Psoas muscle (tissue), 8 donors: ENCODE data around the gene IFIT3. TPM values are rescaled to one million over a fixed set of nuclear protein-coding genes. Genes with fewer than 3 reads are reported as not detected.

ENCODE experiments used
- ATAC-seq, 4 donors: fragments of 200-7000 bp; cut with Tn5 transposase; one replicate each; pipeline ENCODE4 v1.9.1; 2020; ENCODE audit warnings: moderate library complexity in 3 of 4, mild to moderate bottlenecking in 2 of 4
- DNase-seq, 2 donors: peaks; one replicate each; pipeline ENCODE4 v3.0.0-alpha.2; 2020
- H3K27ac ChIP-seq: fragments of 200-600 bp; one replicate; pipeline ENCODE4 v1.8.0; 2022
- H3K27me3 ChIP-seq, 3 donors: fragments of 200-600 bp in 1 of 3; one replicate each; pipeline versions ENCODE4 v1.6.1 to v1.8.0; 2013 to 2022; ENCODE audit warnings: low read length in 2 of 3, mild to moderate bottlenecking in 2 of 3, moderate library complexity in 1 of 3; ENCODE audit not compliant: insufficient read depth in 3 of 3
- H3K36me3 ChIP-seq, 2 donors: fragments of 200-600 bp in 1 of 2; one replicate each; pipeline versions ENCODE4 v1.6.1 to v1.8.0; 2013 to 2022; ENCODE audit warnings: low read depth in 1 of 2, mild to moderate bottlenecking in 1 of 2, moderate library complexity in 1 of 2; ENCODE audit not compliant: insufficient read depth in 1 of 2
- H3K4me1 ChIP-seq: fragments of 200-600 bp; one replicate; pipeline ENCODE4 v1.8.0; 2022
- H3K4me3 ChIP-seq: fragments of 200-600 bp; one replicate; pipeline ENCODE4 v1.8.0; 2022; ENCODE audit warnings: mild to moderate bottlenecking
- H3K9me3 ChIP-seq: fragments of 200-600 bp; one replicate; pipeline ENCODE4 v1.8.0; 2022
- WGBS, 3 donors: extraction: QIAGEN DNeasy Blood & Tissue Kit; methylation state at CpG; one replicate each; pipeline versions ENCODE4 v1.1.6 to v1.1.7; 2013; 5-methylcytosine and 5-hydroxymethylcytosine counted together
- intact Hi-C, 2 donors: fragments of 100-400 bp; cut with DNase I; formaldehyde crosslinking; loops; one replicate each; pipeline versions ENCODE4 v1.11.0 to v1.14.2; 2022
- long read RNA-seq, 2 donors: library from polyadenylated mRNA; unstranded; transcript quantifications; one replicate each; pipeline ENCODE4 v2.0.0, GENCODE V29; 2021
- polyA plus RNA-seq, 3 donors: library from polyadenylated mRNA; stranded (reverse); fragments of 200-250 nt; gene quantifications; one replicate each; pipeline ENCODE4 v1.2.3, GENCODE V29; 2013
- total RNA-seq, 4 donors: library from RNA; stranded (reverse); fragmentation: NEBNext Ultra II Directional in 2 of 4; extraction: Animal tissue kit (Norgen Biotek cat#: 25700) in 2 of 4; gene quantifications; one replicate each; pipeline versions ENCODE4 v1.2.1 to v1.2.4, GENCODE V29; 2021 to 2023
- TF ChIP-seq, protein P1 (sequence below): fragments of 200-600 bp; IDR thresholded peaks from one replicate; pipeline ENCODE4 v1.8.0; 2022; ENCODE audit warnings: antibody characterized with exemption
- donor health status: healthy with polysubstance abuse.
- donor health status: DM: no; HTN: no; CAD: no; lungs with moderate emphysema.
- donor health status: Bipolar disorder and iron deficiency.
- donor health status: healthy.
- donor health status: DM: yes; HTN: yes; CAD: no.
- donor health status: DM: no; HTN: no; CAD: no.
- donor health status: DM: no; HTN: no; CAD: no.
- donor health status: DM: yes; HTN: yes; CAD: no.

Gene IFIT3, protein sequence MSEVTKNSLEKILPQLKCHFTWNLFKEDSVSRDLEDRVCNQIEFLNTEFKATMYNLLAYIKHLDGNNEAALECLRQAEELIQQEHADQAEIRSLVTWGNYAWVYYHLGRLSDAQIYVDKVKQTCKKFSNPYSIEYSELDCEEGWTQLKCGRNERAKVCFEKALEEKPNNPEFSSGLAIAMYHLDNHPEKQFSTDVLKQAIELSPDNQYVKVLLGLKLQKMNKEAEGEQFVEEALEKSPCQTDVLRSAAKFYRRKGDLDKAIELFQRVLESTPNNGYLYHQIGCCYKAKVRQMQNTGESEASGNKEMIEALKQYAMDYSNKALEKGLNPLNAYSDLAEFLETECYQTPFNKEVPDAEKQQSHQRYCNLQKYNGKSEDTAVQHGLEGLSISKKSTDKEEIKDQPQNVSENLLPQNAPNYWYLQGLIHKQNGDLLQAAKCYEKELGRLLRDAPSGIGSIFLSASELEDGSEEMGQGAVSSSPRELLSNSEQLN
- total RNA-seq (1 to 10 TPM; 2.7 to 7.1 (median 5.5) TPM), polyA plus RNA-seq (1 to 10 TPM; 2.0 to 4.6 (median 2.6) TPM)
- long read RNA-seq, donor 1, transcript IFIT3-201 (2 exons, 2,455 nt), result major isoform, 5 of 6 reads
- long read RNA-seq, donor 1, partial matches to known transcripts, result 0 of 6 reads
- long read RNA-seq, donor 1, other reads (novel, unspliced or antisense), result 0 of 6 reads
- long read RNA-seq, donor 2, transcript IFIT3-201 (2 exons, 2,455 nt), result major isoform, 6 of 8 reads
- long read RNA-seq, donor 2, partial matches to known transcripts, result 0 of 8 reads
- long read RNA-seq, donor 2, other reads (novel, unspliced or antisense), result 0 of 8 reads

GRCh38 chr10:89327803-89328441 lies at the start of gene IFIT3:
Gene IFIT3, plus strand, starts transcription at chr10:89327997. Its CDS starts 77 bp downstream, at chr10:89328074.
- TF ChIP-seq, protein P1, sequence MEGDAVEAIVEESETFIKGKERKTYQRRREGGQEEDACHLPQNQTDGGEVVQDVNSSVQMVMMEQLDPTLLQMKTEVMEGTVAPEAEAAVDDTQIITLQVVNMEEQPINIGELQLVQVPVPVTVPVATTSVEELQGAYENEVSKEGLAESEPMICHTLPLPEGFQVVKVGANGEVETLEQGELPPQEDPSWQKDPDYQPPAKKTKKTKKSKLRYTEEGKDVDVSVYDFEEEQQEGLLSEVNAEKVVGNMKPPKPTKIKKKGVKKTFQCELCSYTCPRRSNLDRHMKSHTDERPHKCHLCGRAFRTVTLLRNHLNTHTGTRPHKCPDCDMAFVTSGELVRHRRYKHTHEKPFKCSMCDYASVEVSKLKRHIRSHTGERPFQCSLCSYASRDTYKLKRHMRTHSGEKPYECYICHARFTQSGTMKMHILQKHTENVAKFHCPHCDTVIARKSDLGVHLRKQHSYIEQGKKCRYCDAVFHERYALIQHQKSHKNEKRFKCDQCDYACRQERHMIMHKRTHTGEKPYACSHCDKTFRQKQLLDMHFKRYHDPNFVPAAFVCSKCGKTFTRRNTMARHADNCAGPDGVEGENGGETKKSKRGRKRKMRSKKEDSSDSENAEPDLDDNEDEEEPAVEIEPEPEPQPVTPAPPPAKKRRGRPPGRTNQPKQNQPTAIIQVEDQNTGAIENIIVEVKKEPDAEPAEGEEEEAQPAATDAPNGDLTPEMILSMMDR, result no peak
- peak; percentile 86 to 95 (median 93) for ATAC-seq
- Histone ChIP-seq H3K4me3 (peak within 1 kb of the TSS; percentile 60), H3K36me3 (no peaks in the 10 kb centered on the region), H3K4me1 (peaks cover 38% of the 10 kb centered on the region), H3K9me3 (peaks cover 9% of the 10 kb centered on the region), H3K27ac (peak within 1 kb of the TSS; percentile 71), H3K27me3 (no peaks in the 10 kb centered on the region)
- intact Hi-C loops, result loop anchor here in 1 of 2 donors (2.0 kb wide), 1 partner anchor 27 kb away; no protein-coding TSS in a partner anchor
- 1 to 2% (median 1%) methylated on average over 7 of the region's 7 CpGs for WGBS, 3 donors
- peak; percentile 58 to 75 for DNase-seq

DNA sequence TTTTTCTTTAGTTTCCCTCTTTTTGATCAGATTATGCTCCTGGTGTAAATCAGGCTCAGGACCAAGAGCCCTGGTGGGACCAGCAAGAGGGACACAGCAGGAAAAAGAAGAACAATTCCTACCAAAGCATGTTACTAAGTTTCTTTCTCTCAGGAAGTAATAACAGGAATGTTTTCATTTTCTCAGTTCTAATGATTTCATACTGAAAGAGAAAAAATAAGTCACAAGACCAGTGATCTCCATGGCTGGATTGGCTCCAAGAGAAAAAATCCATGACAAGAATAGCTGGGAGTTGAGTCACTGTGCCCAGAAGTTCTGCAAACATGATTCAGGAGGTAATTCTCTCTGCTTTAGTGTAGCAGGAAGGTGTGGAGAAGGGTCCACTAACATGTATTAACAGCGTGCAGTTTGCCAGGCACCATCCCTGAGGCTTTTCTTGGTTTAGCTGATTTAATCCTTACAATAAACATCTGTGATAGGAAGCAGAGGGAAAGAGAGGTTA lies 49.7 kb upstream of the IFIT3 start:
- peak; percentile 68 to 78 (median 76) for ATAC-seq
- DNase-seq, result no peak
- H3K27ac ChIP-seq, result peak overlapping the region; percentile 69
- H3K4me3 ChIP-seq, result no peak overlapping the region
- no peaks in the 10 kb centered on the region for H3K27me3 ChIP-seq
- WGBS, 3 donors, result 7 to 17% (median 14%) methylated on average over 1 of the region's 1 CpG
- TF ChIP-seq, protein P1, result no peak
- intact Hi-C loops, result no loop called here
- H3K36me3 ChIP-seq, result no peaks in the 10 kb centered on the region
- H3K9me3 ChIP-seq, result no peaks in the 10 kb centered on the region
- peaks cover 41% of the 10 kb centered on the region for H3K4me1 ChIP-seq

DNA sequence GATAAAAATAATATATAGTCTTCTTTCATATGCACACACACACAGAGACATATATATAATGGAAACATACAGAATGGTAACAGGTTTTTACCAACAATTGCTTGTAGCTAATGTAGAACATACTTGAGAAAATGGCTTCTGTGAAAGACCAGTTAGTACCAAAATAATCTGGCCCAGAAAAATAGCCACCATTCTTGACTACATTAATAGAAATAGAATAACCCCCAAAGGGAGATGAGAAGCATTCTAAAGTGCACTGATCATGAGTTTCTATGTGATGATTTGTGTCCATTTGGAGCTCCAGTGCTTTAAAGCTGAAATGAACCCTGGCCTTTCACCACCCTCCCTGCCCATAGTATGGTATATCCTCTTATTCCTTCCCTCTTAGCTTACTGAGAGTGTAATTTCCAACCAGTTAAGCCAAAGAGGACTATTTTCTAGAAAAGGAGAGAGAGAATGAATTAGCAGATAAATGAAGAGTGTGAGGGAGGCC lies 48.9 kb upstream of the IFIT3 start:
- intact Hi-C loops, result no loop called here

DNA sequence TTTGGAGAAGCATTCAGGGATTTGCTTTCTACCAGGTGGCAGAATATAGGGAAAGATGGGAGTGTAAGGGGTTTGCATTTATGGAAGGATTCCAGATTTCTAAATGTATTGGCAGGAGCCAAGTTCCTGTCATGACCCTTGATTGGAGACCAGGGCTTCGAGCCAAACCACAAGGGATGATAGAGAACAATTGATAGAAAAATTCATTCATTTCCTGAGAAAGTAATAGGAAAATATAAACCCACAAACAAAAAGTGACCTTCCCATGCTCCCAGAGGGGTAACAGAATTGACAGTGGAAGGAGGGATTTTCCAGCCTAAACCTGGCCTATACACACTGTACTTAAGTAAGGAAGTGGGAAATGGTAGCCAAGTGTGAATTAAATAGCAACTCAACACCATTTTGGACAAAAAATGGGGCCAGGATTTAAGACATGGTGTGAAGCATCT lies 48.4 kb upstream of the IFIT3 start:
- TF ChIP-seq, protein P1, result no peak
- no peaks in the 10 kb centered on the region for H3K36me3 ChIP-seq
- no peak overlapping the region for H3K4me3 ChIP-seq
- H3K27ac ChIP-seq, result no peak overlapping the region
- H3K4me1 ChIP-seq, result peaks cover 54% of the 10 kb centered on the region
- 44 to 85% (median 66%) methylated on average over 1 of the region's 1 CpG for WGBS, 3 donors
- no peaks in the 10 kb centered on the region for H3K9me3 ChIP-seq
- ATAC-seq, result no peak
- no peak for DNase-seq
- intact Hi-C loops, result no loop called here
- no peaks in the 10 kb centered on the region for H3K27me3 ChIP-seq

More for the DNA sequence above, 48.9 kb upstream of the IFIT3 start:
- Histone ChIP-seq H3K36me3 (no peaks in the 10 kb centered on the region), H3K27ac (no peak overlapping the region), H3K9me3 (no peaks in the 10 kb centered on the region), H3K27me3 (no peaks in the 10 kb centered on the region), H3K4me3 (no peak overlapping the region), H3K4me1 (peaks cover 49% of the 10 kb centered on the region)
- no peak for ATAC-seq
- TF ChIP-seq, protein P1, result no peak
- no peak for DNase-seq
